ENCODE data around the gene RAI14.
A peak's percentile ranks its signal among the peaks of the same experiment; 100 is the strongest.

The RAI14 gene

DNA sequence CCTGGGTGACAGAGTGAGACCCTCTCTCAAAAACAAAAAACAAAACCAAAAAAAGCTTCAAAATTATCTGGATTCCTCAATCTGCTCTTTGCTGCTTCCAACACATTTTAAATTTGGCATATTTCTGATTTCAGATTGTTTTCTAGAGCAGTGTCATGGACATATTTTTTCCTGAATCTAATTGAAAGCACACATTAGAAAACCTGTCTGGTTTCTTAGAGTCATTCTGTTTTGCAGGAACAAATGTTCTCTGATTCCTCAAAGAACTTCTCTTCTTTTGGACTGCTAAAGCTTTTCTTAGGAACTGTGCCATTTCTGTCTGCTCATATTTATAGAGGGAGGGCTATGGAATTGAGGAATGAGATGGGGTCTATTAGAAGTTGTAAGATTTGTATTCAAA is 81.6 kb downstream of the RAI14 start:
- no peaks in the 10 kb centered on the region for H3K36me3 ChIP-seq
- peak overlapping the region; percentile 51 to 57 for H3K27ac ChIP-seq
- H3K4me1 ChIP-seq = peaks cover 0 to 75% (median 35%) of the 10 kb centered on the region in 4 donors
- intact Hi-C loops (cut with DNase I; ENCODE audit: low total_unique reads) = no loop called here
- TF ChIP-seq, protein P1, sequence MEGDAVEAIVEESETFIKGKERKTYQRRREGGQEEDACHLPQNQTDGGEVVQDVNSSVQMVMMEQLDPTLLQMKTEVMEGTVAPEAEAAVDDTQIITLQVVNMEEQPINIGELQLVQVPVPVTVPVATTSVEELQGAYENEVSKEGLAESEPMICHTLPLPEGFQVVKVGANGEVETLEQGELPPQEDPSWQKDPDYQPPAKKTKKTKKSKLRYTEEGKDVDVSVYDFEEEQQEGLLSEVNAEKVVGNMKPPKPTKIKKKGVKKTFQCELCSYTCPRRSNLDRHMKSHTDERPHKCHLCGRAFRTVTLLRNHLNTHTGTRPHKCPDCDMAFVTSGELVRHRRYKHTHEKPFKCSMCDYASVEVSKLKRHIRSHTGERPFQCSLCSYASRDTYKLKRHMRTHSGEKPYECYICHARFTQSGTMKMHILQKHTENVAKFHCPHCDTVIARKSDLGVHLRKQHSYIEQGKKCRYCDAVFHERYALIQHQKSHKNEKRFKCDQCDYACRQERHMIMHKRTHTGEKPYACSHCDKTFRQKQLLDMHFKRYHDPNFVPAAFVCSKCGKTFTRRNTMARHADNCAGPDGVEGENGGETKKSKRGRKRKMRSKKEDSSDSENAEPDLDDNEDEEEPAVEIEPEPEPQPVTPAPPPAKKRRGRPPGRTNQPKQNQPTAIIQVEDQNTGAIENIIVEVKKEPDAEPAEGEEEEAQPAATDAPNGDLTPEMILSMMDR (IDR thresholded peaks at IDR 0.05) = no peak
- no peaks in the 10 kb centered on the region for H3K27me3 ChIP-seq
- no peak for DNase-seq
- no peaks in the 10 kb centered on the region for H3K9me3 ChIP-seq
- H3K4me3 ChIP-seq = no peak overlapping the region

DNA sequence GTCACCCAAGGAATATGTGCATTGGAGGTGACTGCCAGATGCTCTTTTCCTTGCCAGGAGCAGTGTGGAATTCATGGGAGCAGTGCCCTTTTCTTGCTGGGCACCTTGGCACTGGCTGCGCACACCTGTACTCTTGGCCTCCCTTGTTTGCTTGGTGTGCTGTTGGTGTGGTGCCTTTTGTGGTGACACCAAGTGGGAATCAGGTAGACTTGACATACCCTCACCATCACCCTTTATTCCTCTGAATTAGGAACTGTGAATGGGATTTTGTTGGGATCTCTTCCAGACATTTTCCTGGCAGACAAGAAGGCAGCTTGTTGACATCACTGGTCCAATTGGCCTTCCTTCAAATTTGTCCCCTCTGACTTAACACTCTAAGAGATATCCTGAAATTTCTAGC is 82.3 kb downstream of the RAI14 start:
- TF ChIP-seq, protein P1 (IDR thresholded peaks at IDR 0.05) = no peak
- DNase-seq = no peak
- H3K4me1 ChIP-seq = peaks cover 0 to 75% (median 35%) of the 10 kb centered on the region in 4 donors
- no peaks in the 10 kb centered on the region for H3K36me3 ChIP-seq
- intact Hi-C loops (cut with DNase I; ENCODE audit: low total_unique reads) = no loop called here
- peak overlapping the region; percentile 51 to 57 for H3K27ac ChIP-seq
- H3K27me3 ChIP-seq = no peaks in the 10 kb centered on the region
- H3K4me3 ChIP-seq = no peak overlapping the region
- no peaks in the 10 kb centered on the region for H3K9me3 ChIP-seq

DNA sequence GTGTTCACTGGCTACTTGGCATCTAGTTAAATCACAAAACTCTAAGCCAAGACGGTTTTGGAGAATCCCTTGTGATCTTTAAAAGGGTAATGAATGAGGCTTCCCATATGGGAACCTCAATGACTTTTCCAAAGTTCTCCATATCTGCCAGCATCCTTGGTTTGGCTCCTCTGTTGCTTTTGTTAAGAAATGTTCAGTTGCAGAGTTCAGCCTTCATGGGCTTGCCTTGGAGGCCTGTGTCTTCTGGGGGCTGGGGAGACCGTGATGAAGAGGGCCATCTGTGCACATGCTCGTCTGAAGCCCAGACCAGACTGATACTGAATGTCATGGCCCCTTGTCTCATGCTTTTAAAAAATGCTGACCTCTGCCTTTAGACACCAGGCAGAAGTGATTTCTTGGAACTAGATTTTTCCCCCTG is 84.3 kb downstream of the RAI14 start:
- TF ChIP-seq, protein P1 (IDR thresholded peaks at IDR 0.05) = no peak
- Histone ChIP-seq H3K4me3 (no peak overlapping the region), H3K4me1 (peaks cover 0 to 77% (median 37%) of the 10 kb centered on the region in 4 donors), H3K36me3 (no peaks in the 10 kb centered on the region), H3K9me3 (no peaks in the 10 kb centered on the region), H3K27me3 (no peaks in the 10 kb centered on the region), H3K27ac (peak overlapping the region; percentile 38 to 57)
- no peak for DNase-seq
- intact Hi-C loops (cut with DNase I; ENCODE audit: low total_unique reads) = no loop called here

DNA sequence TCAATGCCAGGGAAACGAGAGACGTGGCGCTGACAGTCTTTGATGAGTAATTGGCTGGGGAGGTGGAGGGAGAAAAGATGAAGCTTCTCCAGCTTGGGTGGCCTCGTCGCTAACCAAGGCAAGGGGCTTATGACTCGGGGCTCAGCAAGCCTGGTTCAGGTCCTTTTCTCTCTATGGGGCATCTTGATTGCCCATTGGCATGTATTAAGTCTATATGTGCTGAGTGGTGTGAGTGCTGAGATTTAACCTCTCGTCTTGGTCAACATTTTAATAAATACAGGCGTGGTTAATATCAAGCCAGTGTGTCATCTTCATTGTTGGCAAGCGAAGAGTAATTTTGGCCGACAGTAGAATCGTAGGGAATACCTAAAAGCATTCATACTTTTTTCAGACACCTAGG is 85.9 kb downstream of the RAI14 start:
- intact Hi-C loops (cut with DNase I; ENCODE audit: low total_unique reads) = no loop called here
- Histone ChIP-seq H3K27ac (peak overlapping the region in 1 of 2 donors; percentile 57), H3K27me3 (no peaks in the 10 kb centered on the region), H3K36me3 (no peaks in the 10 kb centered on the region), H3K4me3 (no peak overlapping the region), H3K4me1 (peaks cover 0 to 60% (median 31%) of the 10 kb centered on the region in 4 donors), H3K9me3 (no peaks in the 10 kb centered on the region)
- TF ChIP-seq, protein P1 (IDR thresholded peaks at IDR 0.05) = no peak
- no peak for DNase-seq

DNA sequence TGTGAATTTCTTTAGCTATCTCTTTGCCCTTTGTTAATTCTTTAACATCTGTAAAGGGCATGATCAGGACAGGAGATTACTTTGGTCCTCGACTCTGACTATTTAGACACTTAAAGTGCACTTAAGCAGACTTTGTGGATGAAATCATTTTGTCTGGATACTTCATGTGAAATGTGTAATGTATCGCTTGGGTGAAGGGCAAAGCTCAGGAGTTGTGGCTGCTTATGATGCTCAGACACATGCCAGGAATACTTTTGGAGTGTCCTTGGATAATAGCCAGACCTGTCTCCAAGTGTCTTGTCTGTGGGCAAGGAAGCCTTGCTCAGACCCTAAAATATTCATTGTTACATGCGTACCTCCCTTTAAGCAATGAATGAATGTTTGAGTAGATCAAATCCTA is 87.8 kb downstream of the RAI14 start:
- Histone ChIP-seq H3K36me3 (no peaks in the 10 kb centered on the region), H3K4me1 (peaks cover 0 to 47% (median 18%) of the 10 kb centered on the region in 4 donors), H3K9me3 (no peaks in the 10 kb centered on the region), H3K4me3 (no peak overlapping the region), H3K27me3 (no peaks in the 10 kb centered on the region), H3K27ac (no peak overlapping the region)
- DNase-seq = no peak
- TF ChIP-seq, protein P1 (IDR thresholded peaks at IDR 0.05) = no peak
- intact Hi-C loops (cut with DNase I; ENCODE audit: low total_unique reads) = no loop called here

DNA sequence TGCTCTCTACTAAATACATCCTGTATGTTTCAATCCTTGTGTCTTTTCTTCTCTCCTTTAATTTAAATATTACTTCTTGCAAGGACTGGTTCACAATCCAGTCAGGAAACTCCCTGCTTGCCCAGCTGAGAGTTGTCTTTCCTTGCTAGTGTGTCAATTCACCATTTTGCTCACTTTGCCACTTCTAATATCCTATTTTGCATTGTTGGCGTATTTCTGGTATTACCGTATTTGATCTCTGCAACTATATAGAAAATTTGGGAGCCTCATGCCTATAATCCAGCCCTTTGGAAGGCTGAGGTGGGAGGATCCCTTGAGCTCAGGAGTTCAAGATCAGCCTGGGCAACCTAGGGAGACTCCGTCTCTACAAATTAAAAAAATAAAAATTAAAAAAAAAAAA is 92.3 kb downstream of the RAI14 start:
- Histone ChIP-seq H3K27me3 (no peaks in the 10 kb centered on the region), H3K4me3 (no peak overlapping the region), H3K4me1 (peaks cover 0 to 26% (median 4%) of the 10 kb centered on the region in 4 donors), H3K36me3 (no peaks in the 10 kb centered on the region), H3K9me3 (no peaks in the 10 kb centered on the region), H3K27ac (no peak overlapping the region)
- no peak for DNase-seq
- intact Hi-C loops (cut with DNase I; ENCODE audit: low total_unique reads) = no loop called here
- TF ChIP-seq, protein P1 (IDR thresholded peaks at IDR 0.05) = no peak

Data from tibial artery (tissue), 4 donors.